Measurements from ENCODE around the gene FAM200B. TPM values are rescaled to one million over a fixed set of nuclear protein-coding genes. Genes with fewer than 3 reads are reported as not detected.

The FAM200B gene
- total RNA-seq, 1 donor from 2014 or later, result 12.1 TPM

GRCh38 chr4:15712214-15712613 is 30.6 kb downstream of the FAM200B start:
- FAIRE-seq (no peak), DNase-seq (ENCODE audit: low read depth) (no peak)
- no peak for TF ChIP-seq CTCF (IDR thresholded peaks at IDR 0.05; ENCODE audit: insufficient read depth, low read length, severe bottlenecking)
- no peaks in the 10 kb centered on the region for H3K27me3 ChIP-seq (ENCODE audit: control insufficient read depth, insufficient read depth, low read length)
- no peaks in the 10 kb centered on the region for H3K36me3 ChIP-seq (ENCODE audit: control insufficient read depth, insufficient read depth, low read length)
- no peak overlapping the region for H3K4me3 ChIP-seq (ENCODE audit: low read depth, low read length)

GRCh38 chr4:15714141-15714540 is 32.5 kb downstream of the FAM200B start:
- FAIRE-seq (no peak), DNase-seq (ENCODE audit: low read depth) (no peak)
- Histone ChIP-seq H3K27me3 (ENCODE audit: control insufficient read depth, insufficient read depth, low read length) (no peaks in the 10 kb centered on the region), H3K36me3 (ENCODE audit: control insufficient read depth, insufficient read depth, low read length) (no peaks in the 10 kb centered on the region), H3K4me3 (ENCODE audit: low read depth, low read length) (no peak overlapping the region)
- TF ChIP-seq CTCF (IDR thresholded peaks at IDR 0.05; ENCODE audit: insufficient read depth, low read length, severe bottlenecking), result no peak

- no peaks in the 10 kb centered on the region for H3K36me3 ChIP-seq (ENCODE audit: control insufficient read depth, insufficient read depth, low read length)
- FAIRE-seq (no peak), DNase-seq (ENCODE audit: low read depth) (no peak)
- no peak for TF ChIP-seq CTCF (IDR thresholded peaks at IDR 0.05; ENCODE audit: insufficient read depth, low read length, severe bottlenecking)
- no peaks in the 10 kb centered on the region for H3K27me3 ChIP-seq (ENCODE audit: control insufficient read depth, insufficient read depth, low read length)
- H3K4me3 ChIP-seq (ENCODE audit: low read depth, low read length), result no peak overlapping the region
These were observed 33.2 kb downstream of the FAM200B start for GRCh38 chr4:15714646-15715435.

GRCh38 chr4:15716115-15716514 is 34.5 kb downstream of the FAM200B start:
- FAIRE-seq, result no peak
- Histone ChIP-seq H3K36me3 (ENCODE audit: control insufficient read depth, insufficient read depth, low read length) (no peaks in the 10 kb centered on the region), H3K27me3 (ENCODE audit: control insufficient read depth, insufficient read depth, low read length) (no peaks in the 10 kb centered on the region), H3K4me3 (ENCODE audit: low read depth, low read length) (no peak overlapping the region)
- DNase-seq (ENCODE audit: low read depth), result no peak
- no peak for TF ChIP-seq CTCF (IDR thresholded peaks at IDR 0.05; ENCODE audit: insufficient read depth, low read length, severe bottlenecking)

GRCh38 chr4:15717086-15717485 is 35.5 kb downstream of the FAM200B start:
- no peaks in the 10 kb centered on the region for H3K36me3 ChIP-seq (ENCODE audit: control insufficient read depth, insufficient read depth, low read length)
- FAIRE-seq, result no peak
- no peak for TF ChIP-seq CTCF (IDR thresholded peaks at IDR 0.05; ENCODE audit: insufficient read depth, low read length, severe bottlenecking)
- DNase-seq (ENCODE audit: low read depth), result no peak
- no peaks in the 10 kb centered on the region for H3K27me3 ChIP-seq (ENCODE audit: control insufficient read depth, insufficient read depth, low read length)
- H3K4me3 ChIP-seq (ENCODE audit: low read depth, low read length), result no peak overlapping the region
